ENCODE measurements around the gene ITCH. TPM values are rescaled to one million over a fixed set of nuclear protein-coding genes. Genes with fewer than 3 reads are reported as not detected.
A peak's percentile ranks its signal among the peaks of the same experiment; 100 is the strongest.
"Not testable (repeated sequence)": the region's sequence is repeated elsewhere in the genome, so short reads cannot be mapped to it uniquely, and the experiment has no call there.

The ITCH gene
- polyA plus RNA-seq, 1 donor = 26.6 TPM

DNA sequence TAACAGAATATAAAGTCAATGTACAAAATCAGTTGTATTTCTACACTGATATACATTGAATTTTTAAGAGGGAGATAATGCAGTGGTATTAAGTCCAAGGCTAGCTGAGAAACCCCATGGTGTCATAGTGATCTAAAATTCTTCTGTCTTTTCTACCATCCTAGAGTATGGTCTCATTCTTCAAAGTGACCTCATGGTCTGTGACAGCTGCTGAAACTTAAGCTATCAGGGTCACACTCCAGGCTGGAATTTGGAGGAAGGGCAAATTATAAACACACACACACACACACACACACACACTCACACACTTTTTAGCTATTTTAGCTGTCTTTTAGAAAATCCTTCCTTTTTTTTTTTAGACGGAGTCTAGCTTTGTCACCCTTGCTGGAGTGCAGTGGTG is 105.9 kb downstream of the ITCH start:
- DNase-seq = no peak

DNA sequence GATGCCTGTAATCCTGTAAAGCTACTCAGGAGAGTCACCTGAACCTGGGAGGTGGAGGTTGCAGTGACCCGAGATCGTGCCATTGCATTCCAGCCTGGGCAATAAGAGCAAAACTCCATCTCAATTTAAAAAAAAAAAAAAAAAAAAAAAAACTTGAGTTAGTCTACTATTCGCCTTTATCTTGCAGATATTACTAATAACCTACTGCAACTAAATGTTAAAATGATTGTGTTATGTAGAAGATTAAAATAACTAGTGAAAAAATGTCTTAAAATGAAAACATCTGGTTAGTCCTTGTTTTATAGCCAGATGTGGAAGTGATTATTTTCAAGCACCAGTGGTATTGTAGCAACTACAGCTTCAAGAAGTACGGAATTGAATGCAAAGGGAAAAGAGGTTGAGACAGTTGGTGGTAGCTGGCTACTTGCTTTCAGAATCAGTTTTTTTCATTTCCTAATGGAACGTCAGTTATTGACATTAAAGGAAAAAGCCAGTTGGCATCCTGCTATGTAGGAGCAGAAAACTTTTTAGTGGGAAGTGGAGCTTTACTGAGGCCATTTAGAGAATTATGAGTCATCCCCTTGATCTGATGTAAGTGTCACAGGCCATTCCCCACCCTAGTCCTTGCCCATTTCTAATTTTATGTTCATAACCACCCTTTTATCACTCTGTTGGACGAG is 109.3 kb downstream of the ITCH start:
- peak; percentile 35 for DNase-seq

GRCh38 chr20:34473262-34473883 is 110.3 kb downstream of the ITCH start:
- DNase-seq = no peak

GRCh38 chr20:34475979-34476736 is 113.1 kb downstream of the ITCH start:
- peak; percentile 52 for DNase-seq

GRCh38 chr20:34479627-34480026 is 116.6 kb downstream of the ITCH start:
- DNase-seq = no peak

GRCh38 chr20:34482154-34482553 is 119.1 kb downstream of the ITCH start:
- not testable (repeated sequence) for DNase-seq

GRCh38 chr20:34483585-34484220 is 120.6 kb downstream of the ITCH start:
- not testable (repeated sequence) for DNase-seq

DNA sequence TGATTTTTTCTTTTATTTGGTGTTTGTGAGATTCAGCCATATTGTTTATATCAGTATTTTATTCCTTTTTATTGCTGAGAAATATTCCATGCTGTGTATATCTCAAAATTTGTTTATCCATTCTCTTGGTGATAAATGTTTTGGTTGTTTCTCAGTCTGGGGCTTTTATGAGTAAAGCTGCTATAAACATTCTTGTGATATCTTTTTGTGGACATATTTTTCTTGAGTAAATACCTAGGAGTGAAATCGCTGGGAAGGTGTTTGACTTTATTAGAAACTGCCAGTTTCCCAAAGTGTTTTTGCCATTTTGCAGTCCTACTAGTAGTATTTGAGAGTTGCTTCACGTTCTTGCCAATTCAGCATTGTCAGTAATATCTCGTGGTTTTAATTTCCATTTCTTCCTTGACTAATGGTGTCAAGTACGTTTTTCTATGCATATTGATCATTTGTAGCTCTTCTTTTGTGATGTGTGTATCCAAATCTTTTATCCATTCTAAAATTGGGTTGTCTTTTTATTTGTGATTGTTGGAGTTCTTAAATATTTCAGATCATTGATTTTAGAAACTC is 122.1 kb downstream of the ITCH start:
- DNase-seq = no peak

- no peak for DNase-seq
These were observed 128.3 kb downstream of the ITCH start for GRCh38 chr20:34491226-34491931.

GRCh38 chr20:34491932-34492509 is 128.9 kb downstream of the ITCH start:
- DNase-seq = no peak

- DNase-seq = no peak
These were observed 130.6 kb downstream of the ITCH start for GRCh38 chr20:34493646-34494045.

- DNase-seq = no peak
These were observed 132.2 kb downstream of the ITCH start for GRCh38 chr20:34495307-34495706.

GRCh38 chr20:34495916-34496315 is 132.8 kb downstream of the ITCH start:
- no peak for DNase-seq

- not testable (repeated sequence) for DNase-seq
These were observed 134.5 kb downstream of the ITCH start for GRCh38 chr20:34497596-34497995.

GRCh38 chr20:34500823-34501222 is 137.8 kb downstream of the ITCH start:
- DNase-seq = no peak

DNA sequence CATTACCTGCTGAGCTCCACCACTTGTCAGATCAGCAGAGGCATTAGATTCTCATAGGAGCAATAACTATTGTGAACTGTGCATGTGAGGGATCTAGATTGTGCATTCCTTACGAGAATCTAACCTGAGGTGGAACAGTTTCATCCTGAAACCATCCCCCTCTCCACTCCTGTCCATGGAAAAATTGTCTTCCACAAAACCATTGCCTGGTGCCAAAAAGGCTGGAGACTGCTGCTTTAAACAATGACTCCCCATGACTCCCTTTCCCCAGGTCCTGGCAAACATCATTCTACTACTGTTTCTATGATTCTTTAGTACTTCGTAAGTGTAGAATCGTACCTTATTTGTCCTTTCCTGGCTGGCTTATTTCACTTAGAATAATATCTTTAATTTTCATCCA is 143.4 kb downstream of the ITCH start:
- no peak for DNase-seq

DNA sequence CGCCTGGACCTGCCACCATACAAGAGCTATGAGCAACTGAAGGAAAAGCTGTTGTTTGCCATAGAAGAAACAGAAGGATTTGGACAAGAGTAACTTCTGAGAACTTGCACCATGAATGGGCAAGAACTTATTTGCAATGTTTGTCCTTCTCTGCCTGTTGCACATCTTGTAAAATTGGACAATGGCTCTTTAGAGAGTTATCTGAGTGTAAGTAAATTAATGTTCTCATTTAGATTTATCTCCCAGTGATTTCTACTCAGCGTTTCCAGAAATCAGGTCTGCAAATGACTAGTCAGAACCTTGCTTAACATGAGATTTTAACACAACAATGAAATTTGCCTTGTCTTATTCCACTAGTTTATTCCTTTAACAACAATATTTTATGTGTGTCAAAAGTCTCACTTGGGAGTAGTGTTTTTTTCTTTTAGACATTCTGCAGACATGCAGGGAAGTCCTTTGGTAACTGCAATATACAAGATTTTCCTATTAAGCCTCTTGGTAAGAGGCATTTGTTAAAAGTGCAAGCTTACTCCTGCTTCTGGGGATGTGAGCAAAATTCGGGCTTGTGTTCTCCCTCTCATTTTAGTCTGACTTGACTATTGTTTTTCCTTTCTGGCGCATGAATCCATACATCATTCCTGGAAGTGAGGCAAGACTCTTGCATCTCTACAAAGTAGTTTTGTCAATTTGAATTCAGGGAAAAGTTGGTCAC is 144.8 kb downstream of the ITCH start:
- no peak for DNase-seq

GRCh38 chr20:34510575-34510974 is 147.5 kb downstream of the ITCH start:
- DNase-seq = no peak

DNA sequence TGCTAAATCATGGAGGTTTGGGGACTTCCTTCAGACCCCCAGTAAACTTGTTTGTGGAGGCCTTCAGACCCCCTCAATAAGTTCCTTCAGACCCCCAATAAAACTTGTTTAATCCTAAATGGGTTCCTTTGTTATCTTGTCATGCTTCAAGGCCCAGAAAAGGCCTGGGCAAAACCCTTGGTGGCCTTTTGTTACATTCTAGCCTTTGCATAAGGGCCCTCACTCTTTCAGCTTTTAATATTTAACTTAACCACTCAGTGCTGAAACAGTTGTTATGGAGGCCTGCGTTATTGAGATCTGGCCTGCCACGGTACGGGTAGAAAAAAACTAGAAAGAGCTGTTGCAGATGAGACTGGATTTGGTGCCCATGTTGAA is 148.8 kb downstream of the ITCH start:
- no peak for DNase-seq

- no peak for DNase-seq
These were observed 149.3 kb downstream of the ITCH start for GRCh38 chr20:34512266-34512954.

All from hindlimb muscle (tissue), 1 donor.